ENCODE results near the gene NUP62.

Gene NUP62

DNA sequence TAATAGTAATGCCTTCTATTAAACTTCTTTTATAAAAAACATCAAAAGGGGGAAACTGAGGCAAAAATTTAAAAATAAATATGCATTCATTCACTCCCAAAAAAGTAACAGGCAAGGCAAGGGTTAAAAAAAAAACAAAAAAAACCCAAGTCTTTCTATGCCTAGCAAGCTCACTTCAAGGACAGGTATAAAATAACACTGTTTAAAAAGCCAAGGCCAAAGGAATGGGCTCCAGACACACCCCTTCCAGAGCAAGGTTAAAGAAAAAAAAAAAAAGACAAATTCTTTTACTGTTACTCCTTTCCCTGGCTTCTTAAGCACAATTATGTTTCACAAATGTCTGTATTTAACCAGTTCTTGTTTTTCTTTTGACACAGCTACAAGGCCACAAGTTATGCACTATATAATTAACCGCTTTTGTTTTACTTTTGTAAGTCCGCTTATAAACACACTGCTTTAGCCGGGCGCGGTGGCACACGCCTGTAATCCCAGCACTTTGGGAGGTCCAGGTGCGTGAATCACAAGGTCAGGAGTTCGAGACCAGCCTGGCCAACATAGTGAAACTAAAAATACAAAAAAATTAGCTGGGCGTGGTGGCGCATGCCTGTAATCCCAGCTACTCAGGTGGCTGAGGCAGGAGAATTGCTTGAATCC lies 28.1 kb upstream of the NUP62 start:
- TF ChIP-seq, protein P1, sequence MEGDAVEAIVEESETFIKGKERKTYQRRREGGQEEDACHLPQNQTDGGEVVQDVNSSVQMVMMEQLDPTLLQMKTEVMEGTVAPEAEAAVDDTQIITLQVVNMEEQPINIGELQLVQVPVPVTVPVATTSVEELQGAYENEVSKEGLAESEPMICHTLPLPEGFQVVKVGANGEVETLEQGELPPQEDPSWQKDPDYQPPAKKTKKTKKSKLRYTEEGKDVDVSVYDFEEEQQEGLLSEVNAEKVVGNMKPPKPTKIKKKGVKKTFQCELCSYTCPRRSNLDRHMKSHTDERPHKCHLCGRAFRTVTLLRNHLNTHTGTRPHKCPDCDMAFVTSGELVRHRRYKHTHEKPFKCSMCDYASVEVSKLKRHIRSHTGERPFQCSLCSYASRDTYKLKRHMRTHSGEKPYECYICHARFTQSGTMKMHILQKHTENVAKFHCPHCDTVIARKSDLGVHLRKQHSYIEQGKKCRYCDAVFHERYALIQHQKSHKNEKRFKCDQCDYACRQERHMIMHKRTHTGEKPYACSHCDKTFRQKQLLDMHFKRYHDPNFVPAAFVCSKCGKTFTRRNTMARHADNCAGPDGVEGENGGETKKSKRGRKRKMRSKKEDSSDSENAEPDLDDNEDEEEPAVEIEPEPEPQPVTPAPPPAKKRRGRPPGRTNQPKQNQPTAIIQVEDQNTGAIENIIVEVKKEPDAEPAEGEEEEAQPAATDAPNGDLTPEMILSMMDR (IDR thresholded peaks at IDR 0.05; ENCODE audit: low read depth, low read length), result no peak
- no peak for DNase-seq (ENCODE audit: low read depth, low spot score)
- H3K4me3 ChIP-seq (ENCODE audit: low read depth, low read length), result no peak overlapping the region
- in situ Hi-C loops (cut with HindIII; ENCODE audit: low sequenced_read_pairs), result no loop called here

DNA sequence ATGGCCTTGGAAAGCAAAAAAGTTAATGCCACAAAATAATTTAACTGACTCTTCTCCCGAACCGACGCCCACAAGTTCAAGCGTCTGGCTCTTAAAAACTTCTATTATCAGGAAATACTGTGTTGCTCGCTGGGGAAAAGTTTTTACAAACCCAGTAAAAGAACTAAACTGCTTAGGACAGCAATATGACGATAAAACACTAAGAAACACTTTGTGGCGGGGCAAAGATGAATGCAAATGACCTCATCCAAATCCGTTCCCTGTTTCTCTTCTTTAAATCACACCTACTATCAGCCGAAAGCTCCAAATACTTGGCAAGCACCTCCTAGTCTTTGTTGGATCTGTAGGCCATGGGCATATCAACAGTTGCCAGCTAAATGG lies 26.8 kb upstream of the NUP62 start:
- no peak overlapping the region for H3K4me3 ChIP-seq (ENCODE audit: low read depth, low read length)
- in situ Hi-C loops (cut with HindIII; ENCODE audit: low sequenced_read_pairs), result no loop called here
- DNase-seq (ENCODE audit: low read depth, low spot score), result no peak
- TF ChIP-seq, protein P1 (IDR thresholded peaks at IDR 0.05; ENCODE audit: low read depth, low read length), result no peak

DNA sequence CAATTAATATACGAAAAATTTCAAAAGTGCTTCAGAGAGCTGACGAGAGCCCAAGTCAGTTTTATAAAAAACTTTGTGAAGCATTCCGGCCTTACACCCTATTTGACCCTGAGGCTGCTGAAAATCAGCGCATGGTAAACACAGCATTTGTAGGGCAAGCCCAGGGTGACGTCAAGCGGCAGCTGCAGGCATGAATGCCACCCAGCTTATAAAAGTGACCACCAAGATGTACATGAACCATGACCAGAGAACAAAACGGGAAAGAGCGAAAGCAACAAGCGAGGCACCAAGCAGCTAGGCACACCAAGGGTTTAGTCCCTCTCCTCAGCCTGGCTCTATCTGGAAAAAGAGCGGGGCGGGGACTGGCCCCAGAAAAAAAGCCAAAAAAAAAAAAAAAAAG lies 25.6 kb upstream of the NUP62 start:
- TF ChIP-seq, protein P1 (IDR thresholded peaks at IDR 0.05; ENCODE audit: low read depth, low read length), result no peak

DNA sequence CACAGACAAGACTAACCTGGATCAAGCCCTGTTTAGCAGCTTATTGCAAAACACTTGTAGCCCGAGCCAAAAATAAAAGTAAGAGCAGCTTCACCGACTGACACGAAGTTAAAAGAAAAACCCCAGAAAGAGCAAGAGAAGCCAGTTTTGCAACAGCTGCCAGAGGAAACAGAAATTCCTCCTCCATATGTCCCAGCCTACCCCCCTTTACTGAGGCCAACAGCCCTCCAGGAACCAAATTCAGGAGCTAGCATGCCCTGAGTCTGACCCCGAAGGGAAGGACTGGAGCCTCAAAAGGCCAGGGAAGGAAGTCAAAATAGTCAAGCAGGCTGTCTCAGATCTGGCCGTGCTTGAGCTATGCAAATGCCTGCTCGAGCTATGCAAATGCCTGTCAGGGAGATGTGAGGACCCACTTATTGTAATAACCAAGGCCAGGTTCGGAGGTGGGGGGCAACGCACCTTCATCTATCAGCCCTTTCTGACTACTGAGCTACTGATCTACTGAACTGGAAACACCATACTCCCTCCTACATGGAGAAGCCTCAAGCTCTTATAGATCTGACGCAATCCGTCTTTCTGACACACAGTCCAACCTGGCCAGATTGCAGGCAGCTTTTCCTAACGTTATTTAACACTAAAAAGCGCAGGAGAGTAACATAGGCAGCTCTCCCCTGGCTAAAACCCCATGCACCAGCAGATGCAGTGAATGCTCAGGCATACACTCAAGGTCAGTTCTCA lies 25.0 kb upstream of the NUP62 start:
- no peak overlapping the region for H3K4me3 ChIP-seq (ENCODE audit: low read depth, low read length)
- TF ChIP-seq, protein P1 (IDR thresholded peaks at IDR 0.05; ENCODE audit: low read depth, low read length), result no peak
- in situ Hi-C loops (cut with HindIII; ENCODE audit: low sequenced_read_pairs), result no loop called here
- DNase-seq (ENCODE audit: low read depth, low spot score), result no peak

More for the DNA sequence above, 25.6 kb upstream of the NUP62 start:
- no peak for DNase-seq (ENCODE audit: low read depth, low spot score)
- H3K4me3 ChIP-seq (ENCODE audit: low read depth, low read length), result no peak overlapping the region
- in situ Hi-C loops (cut with HindIII; ENCODE audit: low sequenced_read_pairs), result no loop called here

DNA sequence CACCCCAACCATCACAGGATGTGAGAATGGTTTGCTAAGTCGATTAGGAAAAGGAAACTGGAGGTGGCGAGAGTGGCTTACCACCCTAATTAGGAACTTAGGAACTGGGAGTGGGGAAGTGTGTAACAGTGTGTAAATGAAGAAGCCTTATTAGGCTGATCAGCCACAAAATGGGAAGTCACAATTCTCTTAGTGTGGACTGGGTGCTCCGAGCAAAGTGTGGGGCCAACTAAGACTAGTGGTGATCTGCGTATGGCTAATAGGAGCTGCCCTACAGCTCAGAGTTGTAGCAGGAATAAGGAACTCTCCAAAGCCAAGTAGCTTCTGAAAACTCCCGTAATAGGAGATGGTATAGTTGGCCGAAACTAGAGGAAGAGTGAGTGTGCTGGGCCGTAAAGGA lies 24.1 kb upstream of the NUP62 start:
- in situ Hi-C loops (cut with HindIII; ENCODE audit: low sequenced_read_pairs), result no loop called here
- DNase-seq (ENCODE audit: low read depth, low spot score), result no peak
- H3K4me3 ChIP-seq (ENCODE audit: low read depth, low read length), result no peak overlapping the region
- TF ChIP-seq, protein P1 (IDR thresholded peaks at IDR 0.05; ENCODE audit: low read depth, low read length), result no peak

DNA sequence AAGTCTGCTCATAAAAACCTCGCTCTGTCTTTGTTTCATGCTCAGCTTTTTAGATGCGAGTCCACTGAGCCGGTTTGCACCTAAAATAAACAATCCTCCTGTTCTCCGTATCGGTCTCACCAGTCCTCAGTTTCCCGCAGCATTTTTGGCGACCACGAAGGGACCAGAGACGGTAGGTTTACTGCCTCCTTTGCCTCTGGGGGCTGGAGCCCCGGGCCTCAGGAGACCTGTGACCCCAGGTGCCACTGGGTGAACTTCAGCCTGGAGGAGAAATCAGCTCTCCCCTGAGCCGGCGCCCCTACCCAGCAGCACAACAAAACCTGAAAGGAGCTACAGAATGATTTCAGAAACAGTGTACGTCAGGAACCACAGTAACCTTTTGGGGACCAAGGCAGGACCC lies 23.6 kb upstream of the NUP62 start:
- DNase-seq (ENCODE audit: low read depth, low spot score), result no peak
- TF ChIP-seq, protein P1 (IDR thresholded peaks at IDR 0.05; ENCODE audit: low read depth, low read length), result no peak
- in situ Hi-C loops (cut with HindIII; ENCODE audit: low sequenced_read_pairs), result no loop called here
- H3K4me3 ChIP-seq (ENCODE audit: low read depth, low read length), result no peak overlapping the region

Data from astrocyte of the spinal cord (primary cell).